HG03575 (cell line): ENCODE results near the gene OR4D9.
"Not testable (repeated sequence)": the region's sequence is repeated elsewhere in the genome, so short reads cannot be mapped to it uniquely, and the experiment has no call there.

Source experiments
- ATAC-seq: cut with Tn5 transposase; IDR thresholded peaks from one replicate; pipeline ENCODE4 v1.9.1; 2021; ENCODE audit not compliant: unreplicated experiment, insufficient number of reproducible peaks, low FRiP score; ENCODE audit errors: extremely low read depth

The OR4D9 gene

DNA sequence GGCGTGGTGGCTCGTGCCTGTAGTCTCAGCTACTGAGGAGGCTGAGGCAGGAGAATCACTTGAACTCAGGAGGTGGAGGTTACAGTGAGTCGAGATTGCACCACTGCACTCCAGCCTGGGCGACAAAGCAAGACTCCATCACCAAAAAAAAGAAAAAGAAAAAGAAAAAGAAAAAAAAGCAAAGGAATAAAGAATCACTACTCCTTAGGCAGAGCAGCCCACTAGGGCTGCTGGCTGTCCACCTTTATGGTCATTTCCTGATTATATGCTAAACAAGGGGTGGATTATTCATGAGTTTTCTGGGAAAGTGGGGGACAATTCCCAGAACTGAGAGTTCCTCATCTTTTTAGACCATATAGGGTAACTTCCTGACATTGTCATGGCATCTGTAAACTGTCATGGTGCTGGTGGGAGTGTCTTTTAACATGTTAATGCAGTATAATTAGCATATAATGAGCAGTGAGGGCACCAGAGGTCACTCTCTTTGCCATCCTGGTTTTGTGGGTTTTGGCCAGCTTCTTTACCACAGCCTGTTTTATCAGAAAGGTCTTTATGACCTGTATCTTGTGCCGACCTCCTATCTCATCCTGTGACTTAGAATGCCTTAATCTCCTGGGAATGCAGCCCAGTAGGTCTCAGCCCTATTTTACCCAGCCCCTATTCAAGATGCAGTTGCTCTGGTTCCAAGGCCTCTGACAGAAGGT, 36.4 kb downstream of the OR4D9 start:
- ATAC-seq = not testable (repeated sequence)

DNA sequence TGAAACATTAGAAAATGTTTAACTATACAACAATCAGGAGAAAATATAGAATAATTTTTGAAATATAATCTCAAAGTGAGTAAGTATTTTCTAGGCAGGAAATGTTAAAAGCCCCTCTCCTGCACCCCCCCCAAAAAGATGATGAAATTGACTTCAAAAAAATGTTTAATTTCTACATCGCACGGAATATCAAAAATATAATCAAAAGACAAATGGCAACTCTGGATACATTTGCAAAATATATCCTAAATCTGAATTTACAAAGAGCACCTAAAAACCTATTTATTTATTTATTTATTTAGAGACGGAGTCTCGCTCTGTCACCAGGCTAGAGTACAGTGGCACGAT, 36.9 kb downstream of the OR4D9 start:
- no peak for ATAC-seq

DNA sequence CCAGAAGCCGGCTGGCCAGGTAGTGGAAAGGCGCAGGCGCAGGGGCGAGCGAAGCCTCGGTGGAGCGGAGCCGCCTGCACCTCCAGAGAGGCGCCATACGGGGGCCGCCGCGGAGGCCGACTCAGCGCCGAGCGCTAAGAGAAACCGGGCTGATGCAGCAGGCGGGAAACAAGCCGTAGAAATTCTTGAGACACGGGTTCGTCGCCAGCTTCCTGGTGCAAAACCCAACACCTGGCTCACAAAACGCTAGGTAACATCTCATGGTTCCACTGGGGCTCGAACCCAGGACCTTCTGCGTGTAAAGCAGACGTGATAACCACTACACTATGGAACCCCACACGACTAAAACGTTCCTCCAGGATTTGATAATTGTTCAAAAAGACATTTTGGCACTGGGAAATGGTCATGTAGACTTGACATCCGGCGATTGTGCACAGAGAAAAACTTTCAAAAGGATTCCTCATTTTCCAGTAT, 39.1 kb downstream of the OR4D9 start:
- ATAC-seq = peak; percentile 70

DNA sequence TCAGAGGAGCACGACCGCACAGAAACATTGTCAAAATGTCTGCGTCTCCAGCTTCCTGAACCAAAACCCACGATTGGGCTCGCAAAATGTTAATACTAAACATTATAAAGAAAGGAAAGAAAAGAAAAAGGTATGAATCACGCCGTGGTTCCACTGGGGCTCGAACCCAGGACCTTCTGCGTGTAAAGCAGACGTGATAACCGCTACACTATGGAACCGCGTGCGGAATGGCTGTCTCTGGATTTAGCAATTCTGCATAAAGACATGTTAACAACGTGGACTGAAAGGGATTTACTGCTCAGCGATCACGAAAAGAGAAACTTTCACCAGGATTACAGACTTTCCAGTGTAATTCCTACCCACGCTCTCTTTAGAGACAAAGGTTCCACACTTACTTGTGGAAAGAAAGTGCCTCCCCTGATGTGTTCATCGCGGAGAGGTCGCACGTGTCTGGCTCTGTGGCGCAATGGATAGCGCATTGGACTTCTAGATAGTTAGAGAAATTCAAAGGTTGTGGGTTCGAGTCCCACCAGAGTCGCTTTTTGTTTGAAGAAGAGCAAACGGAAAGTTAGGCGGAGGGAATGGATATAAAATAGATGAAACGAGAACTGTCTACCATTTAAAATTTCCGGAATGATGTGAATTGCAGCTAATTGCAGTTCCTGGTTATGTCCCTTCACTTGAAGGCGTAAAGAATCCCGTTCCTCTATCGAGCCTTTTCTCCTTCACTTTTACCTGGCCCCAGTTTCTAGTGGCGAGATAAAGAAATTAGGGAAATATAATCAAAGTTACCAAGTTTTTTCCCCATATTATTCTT, 39.7 kb downstream of the OR4D9 start:
- ATAC-seq = peak; percentile 28

DNA sequence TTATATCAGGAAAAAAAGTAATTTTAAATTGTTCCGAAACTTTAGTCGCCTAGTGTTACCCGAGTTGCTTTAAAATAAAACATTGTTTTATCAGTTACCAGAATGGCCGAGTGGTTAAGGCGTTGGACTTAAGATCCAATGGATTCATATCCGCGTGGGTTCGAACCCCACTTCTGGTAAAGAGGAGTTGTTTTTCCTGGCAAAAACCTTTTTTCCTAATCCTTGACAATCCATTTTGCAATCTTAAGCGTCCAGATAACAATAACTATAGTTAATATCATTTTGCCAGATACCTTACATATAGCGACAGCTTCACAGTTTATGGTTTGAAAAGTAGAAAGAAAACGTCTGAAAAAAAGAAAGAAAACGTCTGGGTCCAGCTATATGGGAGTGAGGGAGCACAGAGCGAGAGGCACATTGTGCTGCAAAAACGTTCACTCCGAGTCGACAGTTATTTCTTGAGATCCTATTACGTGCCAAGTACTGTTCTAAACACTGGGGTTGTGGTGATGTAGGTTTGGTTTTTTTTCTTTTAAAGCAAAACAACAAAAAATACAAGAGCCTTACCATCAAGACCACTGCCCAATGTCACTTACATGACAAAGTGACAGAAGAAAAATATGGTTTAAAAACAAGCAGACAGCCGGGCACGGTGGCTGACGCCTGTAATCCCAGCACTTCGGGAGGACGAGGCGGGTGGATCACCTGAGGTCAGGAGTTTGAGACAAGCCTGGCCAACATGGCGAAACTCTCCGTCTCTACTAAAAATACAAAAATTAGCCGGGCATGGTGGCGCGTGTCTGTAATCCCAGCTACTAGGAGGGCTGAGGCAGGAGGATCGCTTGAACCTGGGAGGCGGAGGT, 40.6 kb downstream of the OR4D9 start:
- ATAC-seq = no peak

DNA sequence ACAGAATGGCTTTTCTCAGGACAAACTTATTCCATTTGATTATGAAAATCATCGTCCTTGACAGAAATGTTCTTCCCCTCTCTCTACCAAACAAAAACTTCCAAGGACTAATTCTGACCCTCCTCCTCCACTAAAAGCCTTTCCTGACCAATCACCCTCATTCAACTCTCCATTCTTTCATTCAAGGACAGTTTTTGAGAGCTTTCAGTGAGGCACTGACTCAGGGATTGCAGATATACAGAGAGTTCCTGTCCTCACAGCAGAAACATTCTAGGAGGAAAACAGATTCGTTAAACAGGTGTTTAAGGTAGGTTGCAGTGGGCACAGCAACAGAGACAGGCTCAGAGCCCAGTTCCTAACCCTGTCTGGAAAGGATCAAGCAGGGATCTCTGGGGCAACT, 41.5 kb downstream of the OR4D9 start:
- no peak for ATAC-seq

DNA sequence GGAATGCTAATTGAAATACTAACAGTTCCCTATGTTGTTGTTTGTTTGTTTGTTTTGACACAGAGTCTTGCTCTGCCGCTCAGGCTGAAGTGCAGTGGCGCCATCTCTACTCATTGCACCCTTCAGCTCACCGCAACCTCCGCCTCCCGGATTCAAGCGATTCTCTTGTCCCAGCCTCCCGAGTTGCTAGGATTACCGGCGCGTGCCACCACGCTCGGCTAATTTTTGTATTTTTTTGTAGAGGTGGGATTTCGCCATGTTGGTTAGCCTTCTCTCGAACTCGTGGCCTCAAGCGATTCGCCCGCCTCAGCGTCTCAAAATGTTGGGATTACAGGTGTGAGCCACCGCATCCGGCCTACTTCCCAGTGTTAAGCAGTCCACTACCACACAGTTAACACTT, 42.0 kb downstream of the OR4D9 start:
- no peak for ATAC-seq

DNA sequence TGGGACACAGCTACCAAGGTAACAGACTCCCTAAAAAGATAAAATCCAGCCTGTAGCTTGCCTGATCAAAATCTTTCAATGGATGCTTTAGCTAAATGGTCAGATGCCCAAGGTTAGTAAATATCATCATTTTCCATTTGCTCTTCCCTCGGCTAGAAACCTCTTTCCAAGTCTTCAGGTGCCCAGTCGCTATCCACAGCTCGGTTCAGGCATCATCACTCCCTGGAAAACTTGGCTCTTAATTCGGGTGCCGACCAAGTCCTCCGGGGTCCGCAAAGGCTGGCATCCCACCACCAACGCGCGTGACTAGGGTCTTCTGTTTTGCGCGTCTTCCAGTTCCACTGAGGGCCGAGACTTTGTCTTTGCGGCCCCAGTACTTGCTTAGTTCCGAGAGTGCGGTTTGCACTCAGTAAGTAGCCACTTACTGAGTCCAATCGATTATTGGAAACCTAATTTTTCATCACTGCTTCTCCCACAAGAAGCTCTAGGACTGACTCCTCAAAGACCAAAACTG, 44.3 kb downstream of the OR4D9 start:
- no peak for ATAC-seq

DNA sequence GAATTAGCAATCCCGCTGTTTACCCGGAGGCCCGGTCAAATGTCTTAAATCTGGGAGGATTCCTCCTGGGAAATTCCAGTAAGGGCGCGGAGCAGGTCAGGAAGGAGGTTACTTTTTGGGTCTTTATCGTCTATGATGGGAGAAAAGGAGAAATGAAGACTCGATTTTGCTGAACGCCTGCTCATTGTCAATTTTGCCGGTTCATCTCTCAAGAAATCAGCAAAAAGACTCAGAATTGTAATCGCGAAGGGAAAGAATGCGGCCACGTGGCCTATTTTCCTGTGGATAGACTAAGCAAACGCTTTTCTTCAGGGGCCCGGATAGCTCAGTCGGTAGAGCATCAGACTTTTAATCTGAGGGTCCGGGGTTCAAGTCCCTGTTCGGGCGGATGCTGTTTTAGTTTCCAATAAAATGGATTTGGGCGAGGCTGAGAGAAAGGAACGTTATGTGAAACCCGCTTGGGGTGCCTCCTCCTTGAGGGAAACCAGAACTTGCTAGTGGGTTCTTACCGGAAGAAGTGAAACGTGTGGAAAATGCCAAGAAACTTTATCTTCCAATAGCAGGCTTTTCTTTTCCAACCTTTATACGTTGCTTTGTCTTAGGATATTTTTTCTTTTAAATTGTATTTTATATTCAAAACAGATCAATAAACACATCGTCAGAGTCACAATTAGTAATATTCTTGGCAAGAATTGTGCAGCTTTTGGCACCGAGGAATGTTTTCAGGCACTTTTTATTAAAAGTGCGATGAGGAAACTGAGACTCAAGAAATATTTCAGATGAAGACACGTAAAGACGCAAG, 45.0 kb downstream of the OR4D9 start:
- ATAC-seq = no peak

DNA sequence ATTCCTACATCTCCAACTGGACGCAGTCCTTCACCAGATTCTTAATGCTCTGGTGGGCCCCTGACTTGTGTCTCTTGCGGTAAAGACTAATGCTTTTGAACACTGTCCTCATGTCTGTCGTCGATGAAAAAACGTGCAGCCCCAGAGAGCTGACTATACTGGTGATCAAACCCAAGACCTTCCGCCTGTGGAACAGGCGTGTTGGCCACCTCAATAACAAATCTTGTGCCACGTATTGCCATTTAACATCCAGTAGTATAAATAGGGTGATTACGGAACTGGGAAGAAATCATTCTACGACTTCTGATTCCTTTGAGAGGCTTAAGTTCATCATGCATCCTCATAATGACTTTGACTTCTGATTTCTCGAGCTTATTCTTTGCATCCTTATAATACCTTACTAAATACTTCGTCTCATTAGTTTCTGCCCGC, 45.6 kb downstream of the OR4D9 start:
- no peak for ATAC-seq

DNA sequence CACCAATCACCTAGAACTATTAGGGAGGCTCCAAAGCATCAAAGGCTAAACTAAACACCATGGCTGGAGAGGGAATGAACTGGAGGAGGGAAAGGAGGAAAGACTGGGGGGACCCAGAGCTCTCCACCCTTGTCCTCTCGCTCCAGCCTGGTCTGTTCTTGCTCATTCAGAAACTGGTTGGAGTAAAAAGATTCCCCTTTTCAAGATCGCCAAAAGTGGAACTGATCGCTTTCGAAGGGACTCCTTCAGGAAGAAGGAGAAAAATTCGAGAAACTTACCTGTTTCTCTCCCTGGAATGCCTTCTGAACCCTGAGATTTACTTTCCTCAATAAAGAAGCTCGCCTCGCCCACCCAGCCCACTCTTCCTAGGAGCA, 46.9 kb downstream of the OR4D9 start:
- no peak for ATAC-seq

DNA sequence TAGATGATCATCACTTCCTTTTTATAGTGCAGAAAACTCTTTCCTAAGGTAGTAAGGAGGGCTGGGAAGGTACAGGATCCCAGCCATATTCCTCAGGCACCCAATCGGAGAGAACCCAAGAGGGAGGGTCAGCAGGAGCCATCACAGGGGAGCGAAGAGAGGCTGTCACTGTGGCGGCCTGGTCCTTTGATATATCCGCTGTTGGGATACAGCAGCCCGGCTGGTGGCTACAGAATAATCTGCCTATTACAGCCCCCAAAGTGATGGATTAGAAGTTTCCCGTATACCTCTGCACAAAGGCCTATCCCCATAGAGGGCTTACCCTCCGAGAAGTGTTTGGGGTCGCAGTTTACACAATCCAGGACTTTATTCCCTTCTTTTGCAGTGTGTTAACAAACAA, 48.5 kb downstream of the OR4D9 start:
- ATAC-seq = no peak

DNA sequence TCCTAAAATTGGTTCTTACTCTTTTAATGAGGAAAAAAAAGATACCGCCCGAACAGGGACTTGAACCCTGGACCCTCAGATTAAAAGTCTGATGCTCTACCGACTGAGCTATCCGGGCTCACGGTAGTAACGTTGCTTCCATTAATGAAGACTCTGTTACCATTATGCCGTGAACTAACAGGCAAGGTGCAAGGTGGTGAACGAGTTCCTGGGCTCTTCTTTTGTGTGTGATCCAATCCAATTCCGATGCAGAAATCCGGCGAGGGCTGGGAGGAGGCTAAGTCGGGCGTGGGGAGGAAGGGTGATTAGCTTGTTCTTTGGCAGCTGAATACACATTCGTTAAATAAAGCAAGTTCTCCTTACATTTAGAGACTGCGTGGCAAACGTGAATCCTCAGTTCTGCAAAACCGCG, 49.0 kb downstream of the OR4D9 start:
- ATAC-seq = no peak

DNA sequence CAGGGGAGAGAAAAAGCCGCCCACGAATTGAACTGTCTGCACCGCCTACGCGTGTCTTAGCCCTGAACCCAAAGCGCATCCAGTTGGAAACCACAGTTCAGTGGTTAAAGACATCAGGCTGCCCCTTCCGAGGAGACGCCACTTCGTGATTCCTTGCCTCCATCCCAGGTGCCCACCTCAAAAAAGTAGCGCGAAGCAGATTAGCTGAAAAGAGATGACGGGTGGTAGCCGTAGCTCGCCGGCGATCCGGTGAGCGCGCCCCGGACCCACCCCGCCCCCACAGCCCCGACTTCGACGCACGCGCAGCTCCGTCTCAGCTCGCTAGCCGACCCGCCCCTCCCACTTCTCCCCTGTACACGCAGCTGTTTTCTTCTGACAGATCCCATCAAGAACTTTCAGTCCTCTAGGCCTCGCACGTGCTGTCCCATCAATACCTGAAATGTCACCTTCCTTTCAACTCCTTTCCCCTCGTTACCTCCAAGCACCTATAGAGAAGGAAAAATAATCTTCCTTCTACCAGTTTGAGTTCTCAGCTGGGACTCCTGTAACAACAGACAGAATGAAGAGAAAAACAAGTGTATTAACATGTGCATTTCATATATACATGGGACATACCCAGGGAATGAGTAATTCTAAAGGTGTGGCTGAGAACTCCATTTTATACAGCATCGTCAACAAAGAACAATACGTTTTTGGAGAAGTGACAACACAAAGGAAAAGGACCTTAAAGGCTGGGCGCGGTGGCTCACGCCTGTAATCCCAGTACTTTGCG, 49.5 kb downstream of the OR4D9 start:
- no peak for ATAC-seq

DNA sequence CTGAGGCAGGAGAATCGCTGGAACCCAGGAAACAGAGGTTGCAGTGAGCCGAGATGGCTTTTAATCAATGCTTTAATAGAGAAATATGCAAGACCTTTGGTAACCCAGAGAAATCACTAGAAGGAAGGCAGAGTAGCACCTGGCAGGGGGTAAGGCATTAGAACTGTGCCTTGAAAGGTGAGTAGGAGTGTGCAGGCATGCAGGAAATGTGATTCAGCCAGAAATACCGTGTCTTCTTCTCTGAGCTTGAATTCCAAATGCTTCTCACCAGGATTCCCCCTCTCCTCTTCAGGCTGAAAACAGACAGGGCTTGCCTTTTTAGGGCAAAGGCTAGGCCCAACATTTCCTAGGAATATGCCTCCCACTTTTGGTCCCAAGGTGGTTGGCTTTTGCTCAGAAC, 51.0 kb downstream of the OR4D9 start:
- ATAC-seq = no peak
